ENCODE results near the gene GRIK3.

Gene GRIK3

GRCh38 chr1:36950604-36951291 is 83.6 kb downstream of the GRIK3 start:
- H3K27me3 ChIP-seq (ENCODE audit: control insufficient read depth in 1 of 2, insufficient read depth in 2 of 2, low read length in 2 of 2), result no peaks in the 10 kb centered on the region
- no peak overlapping the region for H3K4me3 ChIP-seq (ENCODE audit: low read depth in 1 of 2, low read length in 2 of 2)
- no peak overlapping the region for H3K9ac ChIP-seq (ENCODE audit: low read depth in 1 of 2, low read length in 2 of 2)
- no peaks in the 10 kb centered on the region for H3K9me3 ChIP-seq (ENCODE audit: control insufficient read depth in 1 of 2, low read length in 2 of 2)
- H3K36me3 ChIP-seq (ENCODE audit: control insufficient read depth in 1 of 2, insufficient read depth in 2 of 2, low read length in 2 of 2), result no peaks in the 10 kb centered on the region
- no peak overlapping the region for H3K27ac ChIP-seq (ENCODE audit: low read depth, low read length)
- no peaks in the 10 kb centered on the region for H3K4me1 ChIP-seq (ENCODE audit: control insufficient read depth in 1 of 2, insufficient read depth in 2 of 2, low read length in 2 of 2)

DNA sequence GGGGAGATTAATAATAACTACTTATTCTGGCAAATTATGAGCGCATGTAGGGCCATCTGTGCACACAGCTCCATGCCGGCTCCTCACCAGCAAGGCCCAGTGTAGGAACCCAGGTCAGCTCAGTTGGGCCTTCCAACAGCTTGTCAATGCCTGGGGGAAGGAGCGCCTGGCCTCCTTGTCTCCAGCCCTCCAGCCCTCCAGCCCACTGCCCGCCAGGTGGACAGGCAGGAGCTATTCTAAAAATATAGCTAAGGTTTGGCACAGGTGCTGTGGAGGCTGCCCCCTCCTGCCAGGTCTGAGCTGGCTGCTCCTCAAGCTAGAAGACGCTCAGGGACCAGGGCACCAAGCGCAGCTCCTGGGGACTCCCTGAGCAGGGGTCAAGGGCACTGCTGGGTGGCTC is 85.7 kb downstream of the GRIK3 start:
- H3K4me3 ChIP-seq (ENCODE audit: low read depth in 1 of 2, low read length in 2 of 2), result no peak overlapping the region
- H3K27me3 ChIP-seq (ENCODE audit: control insufficient read depth in 1 of 2, insufficient read depth in 2 of 2, low read length in 2 of 2), result no peaks in the 10 kb centered on the region
- no peaks in the 10 kb centered on the region for H3K36me3 ChIP-seq (ENCODE audit: control insufficient read depth in 1 of 2, insufficient read depth in 2 of 2, low read length in 2 of 2)
- H3K9me3 ChIP-seq (ENCODE audit: control insufficient read depth in 1 of 2, low read length in 2 of 2), result no peaks in the 10 kb centered on the region
- H3K9ac ChIP-seq (ENCODE audit: low read depth in 1 of 2, low read length in 2 of 2), result no peak overlapping the region
- H3K4me1 ChIP-seq (ENCODE audit: control insufficient read depth in 1 of 2, insufficient read depth in 2 of 2, low read length in 2 of 2), result no peaks in the 10 kb centered on the region
- no peak overlapping the region for H3K27ac ChIP-seq (ENCODE audit: low read depth, low read length)

DNA sequence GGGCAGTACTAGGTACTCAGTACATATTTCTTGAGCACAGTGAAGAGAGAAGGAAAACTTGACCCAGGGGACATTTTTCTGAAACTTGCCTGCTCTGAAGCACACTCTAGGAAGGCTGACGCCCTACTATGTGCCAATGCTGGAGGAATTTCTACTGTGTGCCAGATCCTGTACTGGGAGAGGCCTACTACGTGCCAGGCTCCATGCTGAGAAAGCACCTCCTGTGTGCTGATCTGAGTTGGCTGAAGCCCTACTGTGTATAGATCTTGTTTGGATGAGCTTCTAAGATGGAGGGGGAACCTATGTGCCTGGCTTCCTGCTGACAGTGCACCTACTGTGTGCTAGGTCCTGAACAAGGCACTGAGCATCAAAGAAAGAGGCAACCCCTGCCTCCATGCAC is 86.2 kb downstream of the GRIK3 start:
- Histone ChIP-seq H3K4me1 (ENCODE audit: control insufficient read depth in 1 of 2, insufficient read depth in 2 of 2, low read length in 2 of 2) (no peaks in the 10 kb centered on the region), H3K36me3 (ENCODE audit: control insufficient read depth in 1 of 2, insufficient read depth in 2 of 2, low read length in 2 of 2) (no peaks in the 10 kb centered on the region), H3K4me3 (ENCODE audit: low read depth in 1 of 2, low read length in 2 of 2) (no peak overlapping the region), H3K9me3 (ENCODE audit: control insufficient read depth in 1 of 2, low read length in 2 of 2) (no peaks in the 10 kb centered on the region), H3K27ac (ENCODE audit: low read depth, low read length) (no peak overlapping the region), H3K27me3 (ENCODE audit: control insufficient read depth in 1 of 2, insufficient read depth in 2 of 2, low read length in 2 of 2) (no peaks in the 10 kb centered on the region), H3K9ac (ENCODE audit: low read depth in 1 of 2, low read length in 2 of 2) (no peak overlapping the region)

- no peak overlapping the region for H3K9ac ChIP-seq (ENCODE audit: low read depth in 1 of 2, low read length in 2 of 2)
- H3K4me3 ChIP-seq (ENCODE audit: low read depth in 1 of 2, low read length in 2 of 2), result no peak overlapping the region
- H3K27ac ChIP-seq (ENCODE audit: low read depth, low read length), result no peak overlapping the region
- H3K4me1 ChIP-seq (ENCODE audit: control insufficient read depth in 1 of 2, insufficient read depth in 2 of 2, low read length in 2 of 2), result no peaks in the 10 kb centered on the region
- H3K27me3 ChIP-seq (ENCODE audit: control insufficient read depth in 1 of 2, insufficient read depth in 2 of 2, low read length in 2 of 2), result no peaks in the 10 kb centered on the region
- H3K36me3 ChIP-seq (ENCODE audit: control insufficient read depth in 1 of 2, insufficient read depth in 2 of 2, low read length in 2 of 2), result no peaks in the 10 kb centered on the region
- H3K9me3 ChIP-seq (ENCODE audit: control insufficient read depth in 1 of 2, low read length in 2 of 2), result no peaks in the 10 kb centered on the region
These were observed 86.9 kb downstream of the GRIK3 start for GRCh38 chr1:36947384-36947783.

DNA sequence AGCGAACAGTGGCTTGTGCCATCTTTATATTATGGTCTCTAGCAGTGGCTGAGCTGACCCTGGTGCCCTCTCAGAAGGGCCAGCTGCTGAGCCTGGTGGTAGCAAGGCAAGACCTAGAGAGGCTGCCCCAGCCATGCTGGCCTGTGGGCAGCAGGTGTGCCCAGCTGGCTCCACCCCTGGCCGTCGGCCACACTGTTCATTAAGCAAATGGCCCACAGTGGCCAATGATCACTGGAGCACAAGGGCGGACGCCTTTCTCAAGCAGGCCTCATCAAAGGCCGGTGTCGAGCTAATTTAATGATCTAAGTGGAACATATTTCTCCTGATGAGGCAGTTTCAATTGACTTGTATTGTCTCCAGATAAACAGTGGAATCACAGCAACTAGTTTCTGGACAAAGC is 89.4 kb downstream of the GRIK3 start:
- Histone ChIP-seq H3K27ac (ENCODE audit: low read depth, low read length) (no peak overlapping the region), H3K9me3 (ENCODE audit: control insufficient read depth in 1 of 2, low read length in 2 of 2) (no peaks in the 10 kb centered on the region), H3K4me3 (ENCODE audit: low read depth in 1 of 2, low read length in 2 of 2) (no peak overlapping the region), H3K36me3 (ENCODE audit: control insufficient read depth in 1 of 2, insufficient read depth in 2 of 2, low read length in 2 of 2) (no peaks in the 10 kb centered on the region), H3K4me1 (ENCODE audit: control insufficient read depth in 1 of 2, insufficient read depth in 2 of 2, low read length in 2 of 2) (no peaks in the 10 kb centered on the region), H3K27me3 (ENCODE audit: control insufficient read depth in 1 of 2, insufficient read depth in 2 of 2, low read length in 2 of 2) (no peaks in the 10 kb centered on the region), H3K9ac (ENCODE audit: low read depth in 1 of 2, low read length in 2 of 2) (no peak overlapping the region)

- Histone ChIP-seq H3K9me3 (ENCODE audit: control insufficient read depth in 1 of 2, low read length in 2 of 2) (no peaks in the 10 kb centered on the region), H3K27me3 (ENCODE audit: control insufficient read depth in 1 of 2, insufficient read depth in 2 of 2, low read length in 2 of 2) (no peaks in the 10 kb centered on the region)
These were observed 92.2 kb downstream of the GRIK3 start for GRCh38 chr1:36942148-36942547.

DNA sequence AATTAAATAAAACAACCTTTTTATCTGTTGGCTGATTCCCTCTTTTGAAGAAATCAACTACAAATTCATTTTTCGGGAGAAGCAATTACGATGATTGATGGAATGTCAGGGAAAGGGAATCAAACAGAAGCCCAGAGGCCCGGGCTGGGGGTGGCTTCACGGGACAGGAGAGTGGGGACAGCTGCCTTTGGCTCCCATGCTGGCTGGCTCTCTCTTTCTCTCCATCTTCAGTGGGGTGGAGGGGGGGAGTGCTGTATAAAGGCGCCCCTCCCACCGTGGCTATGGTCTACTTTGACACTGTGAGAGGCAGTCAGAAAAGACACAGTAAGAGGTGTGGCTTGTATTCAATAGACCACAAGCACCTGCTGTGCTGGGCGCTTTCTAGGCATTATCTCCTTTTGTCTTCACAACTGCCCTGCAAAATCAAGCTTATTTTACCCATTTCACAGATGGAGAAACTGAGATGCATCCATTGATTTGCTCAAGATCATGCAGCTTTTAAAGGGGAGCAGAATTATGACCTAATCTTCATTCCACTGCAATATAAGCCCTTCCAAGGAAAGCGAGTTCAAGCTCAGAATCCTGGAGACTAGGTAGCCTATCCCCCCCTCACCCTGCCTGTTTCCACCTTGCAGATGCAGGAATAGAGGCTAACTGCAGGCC is 92.9 kb downstream of the GRIK3 start:
- Histone ChIP-seq H3K9me3 (ENCODE audit: control insufficient read depth in 1 of 2, low read length in 2 of 2) (no peaks in the 10 kb centered on the region), H3K4me3 (ENCODE audit: low read depth in 1 of 2, low read length in 2 of 2) (no peak overlapping the region), H3K36me3 (ENCODE audit: control insufficient read depth in 1 of 2, insufficient read depth in 2 of 2, low read length in 2 of 2) (no peaks in the 10 kb centered on the region), H3K9ac (ENCODE audit: low read depth in 1 of 2, low read length in 2 of 2) (no peak overlapping the region), H3K4me1 (ENCODE audit: control insufficient read depth in 1 of 2, insufficient read depth in 2 of 2, low read length in 2 of 2) (no peaks in the 10 kb centered on the region), H3K27ac (ENCODE audit: low read depth, low read length) (no peak overlapping the region), H3K27me3 (ENCODE audit: control insufficient read depth in 1 of 2, insufficient read depth in 2 of 2, low read length in 2 of 2) (no peaks in the 10 kb centered on the region)

More at GRCh38 chr1:36942148-36942547, 92.2 kb downstream of the GRIK3 start:
- Histone ChIP-seq H3K4me1 (ENCODE audit: control insufficient read depth in 1 of 2, insufficient read depth in 2 of 2, low read length in 2 of 2) (no peaks in the 10 kb centered on the region), H3K27ac (ENCODE audit: low read depth, low read length) (no peak overlapping the region), H3K4me3 (ENCODE audit: low read depth in 1 of 2, low read length in 2 of 2) (no peak overlapping the region), H3K9ac (ENCODE audit: low read depth in 1 of 2, low read length in 2 of 2) (no peak overlapping the region), H3K36me3 (ENCODE audit: control insufficient read depth in 1 of 2, insufficient read depth in 2 of 2, low read length in 2 of 2) (no peaks in the 10 kb centered on the region)

DNA sequence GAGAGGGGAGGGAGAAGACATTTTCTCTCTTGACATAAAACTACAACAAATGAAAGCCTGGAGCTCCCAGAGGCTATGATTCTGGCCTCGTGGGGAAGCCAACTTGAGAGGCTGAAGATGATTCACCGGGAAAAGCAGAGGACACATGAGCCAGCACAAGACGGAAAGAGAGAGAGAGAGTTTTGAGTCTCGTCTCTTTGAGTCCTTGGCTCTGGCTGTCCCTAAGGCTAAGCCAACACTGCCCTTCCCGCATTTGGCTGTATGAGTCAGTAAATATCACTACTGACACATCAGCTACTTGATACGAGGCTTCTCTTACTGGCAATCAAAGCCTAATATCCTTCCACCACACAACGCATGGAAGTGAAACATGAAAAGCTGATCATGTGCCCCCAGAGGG is 95.5 kb downstream of the GRIK3 start:
- no peaks in the 10 kb centered on the region for H3K9me3 ChIP-seq (ENCODE audit: control insufficient read depth in 1 of 2, low read length in 2 of 2)

DNA sequence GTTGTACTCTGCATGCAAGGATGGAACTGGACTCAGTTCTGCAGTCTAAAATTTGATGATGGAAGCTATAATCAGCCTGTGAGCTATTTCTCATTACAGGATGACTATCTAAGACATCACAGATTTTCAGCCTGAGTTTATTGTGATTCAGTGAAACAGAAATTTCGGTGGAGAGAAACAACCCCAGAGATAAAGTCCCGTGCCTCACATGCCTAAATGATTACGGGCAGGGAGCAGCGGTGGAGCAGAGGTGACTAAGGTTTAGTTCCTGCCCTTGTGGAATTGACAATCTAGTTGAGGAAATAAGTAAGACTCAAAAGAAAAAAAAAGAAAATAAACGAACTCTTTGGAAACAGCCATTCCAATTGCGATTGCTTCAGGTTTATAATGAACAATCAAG is 96.9 kb downstream of the GRIK3 start:
- H3K4me3 ChIP-seq (ENCODE audit: low read depth in 1 of 2, low read length in 2 of 2), result no peak overlapping the region
- no peaks in the 10 kb centered on the region for H3K9me3 ChIP-seq (ENCODE audit: control insufficient read depth in 1 of 2, low read length in 2 of 2)
- no peaks in the 10 kb centered on the region for H3K4me1 ChIP-seq (ENCODE audit: control insufficient read depth in 1 of 2, insufficient read depth in 2 of 2, low read length in 2 of 2)
- peaks cover 0 to 6% of the 10 kb centered on the region in 2 donors for H3K27me3 ChIP-seq (ENCODE audit: control insufficient read depth in 1 of 2, insufficient read depth in 2 of 2, low read length in 2 of 2)
- H3K9ac ChIP-seq (ENCODE audit: low read depth in 1 of 2, low read length in 2 of 2), result no peak overlapping the region
- H3K27ac ChIP-seq (ENCODE audit: low read depth, low read length), result no peak overlapping the region
- no peaks in the 10 kb centered on the region for H3K36me3 ChIP-seq (ENCODE audit: control insufficient read depth in 1 of 2, insufficient read depth in 2 of 2, low read length in 2 of 2)

More for the DNA sequence above, 95.5 kb downstream of the GRIK3 start:
- no peaks in the 10 kb centered on the region for H3K4me1 ChIP-seq (ENCODE audit: control insufficient read depth in 1 of 2, insufficient read depth in 2 of 2, low read length in 2 of 2)
- H3K27ac ChIP-seq (ENCODE audit: low read depth, low read length), result no peak overlapping the region
- H3K36me3 ChIP-seq (ENCODE audit: control insufficient read depth in 1 of 2, insufficient read depth in 2 of 2, low read length in 2 of 2), result no peaks in the 10 kb centered on the region
- H3K4me3 ChIP-seq (ENCODE audit: low read depth in 1 of 2, low read length in 2 of 2), result no peak overlapping the region
- H3K27me3 ChIP-seq (ENCODE audit: control insufficient read depth in 1 of 2, insufficient read depth in 2 of 2, low read length in 2 of 2), result peaks cover 0 to 6% of the 10 kb centered on the region in 2 donors
- H3K9ac ChIP-seq (ENCODE audit: low read depth in 1 of 2, low read length in 2 of 2), result no peak overlapping the region

GRCh38 chr1:36934061-36934460 is 100.3 kb downstream of the GRIK3 start:
- Histone ChIP-seq H3K27ac (ENCODE audit: low read depth, low read length) (no peak overlapping the region), H3K4me1 (ENCODE audit: control insufficient read depth in 1 of 2, insufficient read depth in 2 of 2, low read length in 2 of 2) (no peaks in the 10 kb centered on the region), H3K36me3 (ENCODE audit: control insufficient read depth in 1 of 2, insufficient read depth in 2 of 2, low read length in 2 of 2) (no peaks in the 10 kb centered on the region), H3K4me3 (ENCODE audit: low read depth in 1 of 2, low read length in 2 of 2) (no peak overlapping the region), H3K27me3 (ENCODE audit: control insufficient read depth in 1 of 2, insufficient read depth in 2 of 2, low read length in 2 of 2) (peaks cover 0 to 6% of the 10 kb centered on the region in 2 donors), H3K9ac (ENCODE audit: low read depth in 1 of 2, low read length in 2 of 2) (no peak overlapping the region), H3K9me3 (ENCODE audit: control insufficient read depth in 1 of 2, low read length in 2 of 2) (no peaks in the 10 kb centered on the region)
